OCI-LY3 (cell line): ENCODE measurements around the gene RHOF.

Experiments
- CTCF ChIP-seq: fragments of 200-600, 300-600 bp; sonication (generic); IDR thresholded peaks from 2 replicates; pipeline ENCODE4 v1.5.1; 2014; ENCODE audit warnings: antibody characterized with exemption, low read length, low read depth
- EZH2phosphoT487 ChIP-seq: fragments of 200-600 bp; shearing (Covaris generic); IDR thresholded peaks from 2 replicates; pipeline ENCODE4 v1.6.1; 2018; ENCODE audit warnings: antibody characterized with exemption, mixed run types, low read depth

DNA sequence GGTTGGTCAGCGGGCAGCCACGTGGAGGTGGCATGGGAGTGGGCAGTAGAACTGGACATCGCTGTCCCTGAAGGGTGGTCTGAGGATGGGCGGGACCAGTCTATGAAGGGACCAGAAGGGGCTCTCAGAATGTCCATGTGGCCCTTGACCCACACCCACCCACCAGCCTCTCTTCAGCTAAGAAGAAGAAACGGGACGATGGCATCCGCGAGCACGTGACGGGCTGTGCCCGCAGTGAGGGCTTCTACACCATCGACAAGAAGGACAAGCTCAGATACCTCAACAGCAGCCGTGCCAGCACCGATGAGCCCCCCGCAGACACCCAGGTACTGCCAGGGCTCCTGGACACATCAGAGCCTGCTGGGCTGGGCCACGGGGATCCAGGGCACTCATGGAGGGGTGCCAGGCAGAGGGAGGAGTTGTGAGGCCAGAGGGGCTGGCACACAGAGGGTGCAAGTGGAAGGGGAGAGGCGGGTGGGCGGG, 31.6 kb upstream of the RHOF start:
- TF ChIP-seq CTCF (no peak), EZH2phosphoT487 (no peak)
